ENCODE measurements around the gene PYGB. TPM values are rescaled to one million over a fixed set of nuclear protein-coding genes. Genes with fewer than 3 reads are reported as not detected.

PYGB gene
- total RNA-seq, 1 experiment from 2014 or later, result 258 TPM

DNA sequence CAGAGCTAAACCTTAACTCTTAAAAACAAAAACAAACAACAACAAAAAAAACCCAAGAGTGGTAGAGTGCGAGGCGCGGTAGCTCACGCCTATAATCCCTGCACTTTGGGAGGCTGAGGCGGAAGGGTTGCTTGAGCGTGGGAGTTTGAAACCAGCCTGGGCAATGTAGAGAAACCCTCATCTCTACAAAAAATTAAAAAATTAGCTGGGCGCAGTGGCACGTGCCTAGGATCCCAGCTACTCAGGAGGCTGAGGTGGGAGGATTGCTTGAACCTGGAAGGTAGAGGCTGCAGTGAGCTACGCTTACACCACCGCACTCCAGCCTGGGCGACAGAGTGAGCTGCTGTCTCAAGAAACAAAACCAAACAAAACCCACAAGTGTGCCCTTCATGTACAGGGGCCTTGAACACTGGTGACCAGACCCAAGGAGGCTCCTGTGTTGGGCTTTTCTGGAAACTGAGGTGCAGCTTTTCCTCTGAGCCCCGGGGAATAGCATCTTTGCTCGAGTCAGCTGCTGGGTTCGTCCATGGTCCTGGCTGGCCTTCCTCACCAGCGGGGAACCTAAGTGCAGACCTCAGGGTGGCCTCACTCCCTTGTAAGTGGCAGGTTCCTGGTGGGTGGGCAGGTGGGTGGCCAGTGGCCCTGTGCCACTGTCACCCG, 39.9 kb downstream of the PYGB start:
- Mint-ChIP-seq H3K36me3 (ENCODE audit: insufficient read depth, unreplicated experiment) (peaks cover 64% of the 10 kb centered on the region), H3K4me3 (ENCODE audit: low read depth, unreplicated experiment) (no peak overlapping the region), H3K9me3 (ENCODE audit: low read depth, unreplicated experiment) (no peaks in the 10 kb centered on the region), H3K27ac (ENCODE audit: unreplicated experiment) (no peak overlapping the region), H3K27me3 (ENCODE audit: unreplicated experiment) (no peaks in the 10 kb centered on the region), H3K4me1 (ENCODE audit: low read depth, unreplicated experiment) (peaks cover 2% of the 10 kb centered on the region)
- intact Hi-C loops (cut with micrococcal nuclease; ENCODE audit: unreplicated experiment), result no loop called here
- CTCF ChIA-PET, result no interaction called here
- DNase-seq, result no peak
- BruUV-seq (replicated peaks), result TSS peak; percentile 19
- TF ChIP-seq, protein P1, sequence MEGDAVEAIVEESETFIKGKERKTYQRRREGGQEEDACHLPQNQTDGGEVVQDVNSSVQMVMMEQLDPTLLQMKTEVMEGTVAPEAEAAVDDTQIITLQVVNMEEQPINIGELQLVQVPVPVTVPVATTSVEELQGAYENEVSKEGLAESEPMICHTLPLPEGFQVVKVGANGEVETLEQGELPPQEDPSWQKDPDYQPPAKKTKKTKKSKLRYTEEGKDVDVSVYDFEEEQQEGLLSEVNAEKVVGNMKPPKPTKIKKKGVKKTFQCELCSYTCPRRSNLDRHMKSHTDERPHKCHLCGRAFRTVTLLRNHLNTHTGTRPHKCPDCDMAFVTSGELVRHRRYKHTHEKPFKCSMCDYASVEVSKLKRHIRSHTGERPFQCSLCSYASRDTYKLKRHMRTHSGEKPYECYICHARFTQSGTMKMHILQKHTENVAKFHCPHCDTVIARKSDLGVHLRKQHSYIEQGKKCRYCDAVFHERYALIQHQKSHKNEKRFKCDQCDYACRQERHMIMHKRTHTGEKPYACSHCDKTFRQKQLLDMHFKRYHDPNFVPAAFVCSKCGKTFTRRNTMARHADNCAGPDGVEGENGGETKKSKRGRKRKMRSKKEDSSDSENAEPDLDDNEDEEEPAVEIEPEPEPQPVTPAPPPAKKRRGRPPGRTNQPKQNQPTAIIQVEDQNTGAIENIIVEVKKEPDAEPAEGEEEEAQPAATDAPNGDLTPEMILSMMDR (IDR thresholded peaks at IDR 0.05; ENCODE audit: unreplicated experiment), result no peak

DNA sequence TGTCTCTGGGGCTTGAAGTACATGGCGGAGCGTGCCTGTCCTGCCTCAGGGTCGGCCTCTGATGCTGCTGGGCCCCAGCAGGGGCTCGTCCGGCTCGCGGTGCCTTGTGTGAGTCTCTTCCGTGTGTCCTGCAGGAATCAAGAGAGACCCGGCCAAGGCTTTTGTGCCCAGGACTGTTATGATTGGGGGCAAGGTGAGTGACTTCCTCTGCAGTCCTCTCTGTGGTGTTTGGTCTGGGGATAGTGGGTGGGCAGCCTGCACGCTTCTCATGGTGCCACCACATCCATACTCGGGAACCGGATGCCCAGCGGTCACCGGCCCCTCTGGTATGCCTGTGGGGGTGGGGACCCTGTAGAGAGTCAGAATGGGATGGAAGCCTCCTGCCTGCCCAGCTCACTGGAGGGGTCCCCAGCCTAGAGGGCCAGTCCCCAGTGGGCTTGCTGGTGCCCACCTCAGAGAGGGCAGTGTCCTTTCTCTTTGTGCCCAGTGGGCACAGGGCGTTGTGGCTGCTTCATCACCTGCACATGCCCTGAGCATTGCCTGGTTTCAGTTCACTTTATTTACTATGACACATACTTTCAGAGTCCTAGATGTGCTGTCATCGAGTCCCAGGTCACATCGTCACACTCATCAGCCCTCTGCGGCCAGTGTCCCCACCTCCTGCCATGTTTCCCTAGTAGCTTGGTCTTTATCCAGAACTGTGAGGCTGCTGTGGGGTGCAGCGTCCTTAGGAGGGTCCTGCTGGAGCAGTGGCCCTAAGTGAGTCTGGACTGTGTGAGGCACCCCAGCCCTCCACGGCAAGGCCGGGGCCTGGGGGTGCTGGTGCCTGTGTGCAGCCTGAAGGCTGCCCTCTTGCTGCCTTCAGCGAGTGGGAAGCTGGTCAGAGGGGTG, 40.7 kb downstream of the PYGB start:
- CTCF ChIA-PET, result no interaction called here
- Mint-ChIP-seq H3K4me1 (ENCODE audit: low read depth, unreplicated experiment) (no peaks in the 10 kb centered on the region), H3K27me3 (ENCODE audit: unreplicated experiment) (no peaks in the 10 kb centered on the region), H3K4me3 (ENCODE audit: low read depth, unreplicated experiment) (no peak overlapping the region), H3K27ac (ENCODE audit: unreplicated experiment) (no peak overlapping the region), H3K9me3 (ENCODE audit: low read depth, unreplicated experiment) (no peaks in the 10 kb centered on the region), H3K36me3 (ENCODE audit: insufficient read depth, unreplicated experiment) (peaks cover 68% of the 10 kb centered on the region)
- no TSS peak for BruUV-seq (replicated peaks)
- TF ChIP-seq, protein P1 (IDR thresholded peaks at IDR 0.05; ENCODE audit: unreplicated experiment), result no peak
- intact Hi-C loops (cut with micrococcal nuclease; ENCODE audit: unreplicated experiment), result no loop called here
- no peak for DNase-seq

DNA sequence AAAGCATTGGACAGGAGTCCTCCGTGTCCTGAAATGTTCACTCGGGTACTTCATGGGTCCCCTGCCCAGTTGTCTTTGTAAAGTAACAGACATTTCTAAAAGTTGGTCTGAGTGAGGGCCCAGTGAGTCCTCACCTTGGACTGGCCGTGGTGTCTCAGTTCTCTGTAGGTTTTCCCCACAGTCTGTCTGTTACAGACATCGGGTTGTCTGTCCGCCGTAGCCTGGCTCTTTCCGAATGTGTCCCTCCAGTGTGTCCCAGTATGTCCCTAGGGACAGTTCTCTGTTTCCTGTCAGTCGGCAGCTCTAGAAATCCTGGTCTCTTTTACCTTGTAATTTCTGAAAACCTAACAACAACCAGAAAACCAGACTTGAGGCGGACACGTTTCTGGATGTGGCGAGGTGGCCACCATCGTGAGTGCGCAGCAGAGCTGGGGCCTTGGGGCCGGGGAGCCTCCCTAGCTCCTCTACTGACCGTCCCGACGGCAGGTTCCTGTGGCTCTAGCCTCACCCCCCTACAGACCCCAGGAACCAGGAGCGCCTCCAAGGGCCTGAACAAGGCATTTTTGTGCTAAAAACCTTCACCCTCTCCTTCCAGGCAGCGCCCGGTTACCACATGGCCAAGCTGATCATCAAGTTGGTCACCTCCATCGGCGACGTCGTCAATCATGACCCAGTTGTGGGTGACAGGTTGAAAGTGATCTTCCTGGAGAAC, 42.2 kb downstream of the PYGB start:
- Mint-ChIP-seq H3K4me1 (ENCODE audit: low read depth, unreplicated experiment) (no peaks in the 10 kb centered on the region), H3K27me3 (ENCODE audit: unreplicated experiment) (no peaks in the 10 kb centered on the region), H3K9me3 (ENCODE audit: low read depth, unreplicated experiment) (no peaks in the 10 kb centered on the region), H3K4me3 (ENCODE audit: low read depth, unreplicated experiment) (no peak overlapping the region), H3K36me3 (ENCODE audit: insufficient read depth, unreplicated experiment) (peaks cover 73% of the 10 kb centered on the region), H3K27ac (ENCODE audit: unreplicated experiment) (no peak overlapping the region)
- no peak for DNase-seq
- TF ChIP-seq, protein P1 (IDR thresholded peaks at IDR 0.05; ENCODE audit: unreplicated experiment), result no peak
- CTCF ChIA-PET, result no interaction called here
- intact Hi-C loops (cut with micrococcal nuclease; ENCODE audit: unreplicated experiment), result no loop called here
- no TSS peak for BruUV-seq (replicated peaks)

DNA sequence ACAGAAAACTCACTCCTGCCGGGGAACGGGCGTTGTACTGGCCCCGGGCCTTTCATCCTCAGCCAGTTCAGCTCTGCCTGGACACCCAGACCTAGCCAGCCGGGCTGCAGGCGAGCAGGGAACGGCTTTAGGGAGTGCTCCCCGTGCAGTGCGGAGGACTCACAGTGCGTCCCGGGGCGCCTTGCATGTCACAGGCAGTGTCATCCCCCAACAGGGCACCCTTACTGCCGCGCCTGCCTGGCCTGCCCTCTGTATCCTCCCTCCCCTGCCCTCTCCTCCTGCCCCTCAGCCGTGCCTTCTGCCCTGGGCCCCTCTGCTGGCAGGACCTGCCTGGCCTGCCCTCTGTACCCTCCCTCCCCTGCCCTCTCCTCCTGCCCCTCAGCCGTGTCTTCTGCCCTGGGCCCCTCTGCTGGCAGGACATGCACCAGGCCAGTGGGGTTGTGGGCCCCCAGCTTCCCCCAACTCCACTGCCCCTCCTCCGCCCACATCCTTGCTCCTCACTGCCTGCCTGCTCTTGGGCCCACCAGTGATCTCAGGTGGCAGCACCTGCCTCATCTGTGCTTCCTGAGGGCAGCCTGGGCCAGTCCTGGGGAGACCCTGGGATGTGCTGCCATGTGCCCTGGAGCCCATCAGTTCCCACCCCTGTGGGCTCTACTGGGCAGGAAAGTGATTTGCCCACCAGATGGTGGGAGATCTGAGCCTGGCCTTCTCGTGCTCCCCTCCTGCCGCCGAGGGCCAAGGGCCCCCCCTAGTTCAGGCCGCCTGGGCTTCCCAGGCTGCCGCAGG, 43.0 kb downstream of the PYGB start:
- H3K4me1 Mint-ChIP-seq (ENCODE audit: low read depth, unreplicated experiment), result no peaks in the 10 kb centered on the region
- BruUV-seq (replicated peaks), result no TSS peak
- no peaks in the 10 kb centered on the region for H3K9me3 Mint-ChIP-seq (ENCODE audit: low read depth, unreplicated experiment)
- TF ChIP-seq, protein P1 (IDR thresholded peaks at IDR 0.05; ENCODE audit: unreplicated experiment), result no peak
- no peaks in the 10 kb centered on the region for H3K27me3 Mint-ChIP-seq (ENCODE audit: unreplicated experiment)
- DNase-seq, result no peak
- H3K27ac Mint-ChIP-seq (ENCODE audit: unreplicated experiment), result no peak overlapping the region
- CTCF ChIA-PET, result no interaction called here
- H3K36me3 Mint-ChIP-seq (ENCODE audit: insufficient read depth, unreplicated experiment), result peaks cover 72% of the 10 kb centered on the region
- intact Hi-C loops (cut with micrococcal nuclease; ENCODE audit: unreplicated experiment), result no loop called here
- H3K4me3 Mint-ChIP-seq (ENCODE audit: low read depth, unreplicated experiment), result no peak overlapping the region
